Coronary artery (tissue), 2 donors: Measurements from ENCODE around the gene MMP23B.

Experiments used
- DNase-seq: peaks from one replicate; pipeline ENCODE4 v3.0.0-alpha.2; 2017; ENCODE audit warnings: low spot score
- H3K27ac ChIP-seq, 2 donors: fragments of 200-600 bp; sonication (generic); one replicate each; pipeline ENCODE4 v1.5.1; 2016 to 2019
- H3K4me3 ChIP-seq: fragments of 200-600 bp; sonication (generic); 2 replicates; pipeline ENCODE4 v1.5.1; 2016; ENCODE audit warnings: mild to moderate bottlenecking, moderate library complexity
- TF ChIP-seq, protein P1 (sequence below): fragments of 200-600 bp; sonication (generic); IDR thresholded peaks from one replicate; pipeline ENCODE4 v1.5.1; 2019; ENCODE audit warnings: antibody characterized with exemption

Gene MMP23B

DNA sequence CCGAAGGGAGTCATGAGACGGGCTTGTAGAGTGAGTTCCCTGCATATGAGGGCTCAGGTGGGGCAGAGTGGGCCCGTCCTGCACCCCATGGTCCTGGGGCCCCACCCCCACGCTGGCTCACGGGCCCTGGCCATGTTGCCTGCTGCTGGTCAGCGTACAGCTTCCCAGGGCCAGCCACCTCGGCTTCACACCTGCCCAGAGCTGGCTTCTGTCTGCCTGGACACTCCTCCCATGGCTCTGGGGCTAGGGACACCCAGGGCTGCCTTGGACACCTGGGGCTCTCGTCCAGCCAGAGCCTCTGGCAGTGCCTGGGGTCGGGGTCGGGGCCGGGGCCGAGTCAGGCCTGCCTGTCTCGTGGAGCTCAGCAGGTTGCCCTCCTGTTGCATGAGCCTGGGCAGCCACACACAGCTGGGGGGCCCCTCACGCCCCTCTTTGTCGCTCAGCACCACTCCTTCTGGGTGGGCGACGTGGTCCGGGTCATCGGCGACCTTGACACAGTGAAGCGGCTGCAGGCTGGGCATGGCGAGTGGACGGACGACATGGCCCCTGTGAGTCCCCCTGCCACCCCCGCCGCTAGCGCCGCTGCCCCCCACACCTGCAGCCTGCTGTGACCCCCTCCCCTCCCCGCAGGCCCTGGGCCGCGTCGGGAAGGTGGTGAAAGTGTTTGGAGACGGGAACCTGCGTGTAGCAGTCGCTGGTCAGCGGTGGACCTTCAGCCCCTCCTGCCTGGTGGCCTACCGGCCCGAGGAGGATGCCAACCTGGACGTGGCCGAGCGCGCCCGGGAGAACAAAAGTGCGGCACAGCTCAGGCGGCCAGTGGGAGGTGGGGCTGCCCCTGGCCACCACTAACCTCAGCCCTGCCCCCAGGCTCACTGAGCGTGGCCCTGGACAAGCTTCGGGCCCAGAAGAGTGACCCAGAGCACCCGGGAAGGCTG lies 5.5 kb upstream of the MMP23B start:
- no peak for DNase-seq
- no peak overlapping the region for H3K27ac ChIP-seq
- H3K4me3 ChIP-seq = no peak overlapping the region
- TF ChIP-seq, protein P1, sequence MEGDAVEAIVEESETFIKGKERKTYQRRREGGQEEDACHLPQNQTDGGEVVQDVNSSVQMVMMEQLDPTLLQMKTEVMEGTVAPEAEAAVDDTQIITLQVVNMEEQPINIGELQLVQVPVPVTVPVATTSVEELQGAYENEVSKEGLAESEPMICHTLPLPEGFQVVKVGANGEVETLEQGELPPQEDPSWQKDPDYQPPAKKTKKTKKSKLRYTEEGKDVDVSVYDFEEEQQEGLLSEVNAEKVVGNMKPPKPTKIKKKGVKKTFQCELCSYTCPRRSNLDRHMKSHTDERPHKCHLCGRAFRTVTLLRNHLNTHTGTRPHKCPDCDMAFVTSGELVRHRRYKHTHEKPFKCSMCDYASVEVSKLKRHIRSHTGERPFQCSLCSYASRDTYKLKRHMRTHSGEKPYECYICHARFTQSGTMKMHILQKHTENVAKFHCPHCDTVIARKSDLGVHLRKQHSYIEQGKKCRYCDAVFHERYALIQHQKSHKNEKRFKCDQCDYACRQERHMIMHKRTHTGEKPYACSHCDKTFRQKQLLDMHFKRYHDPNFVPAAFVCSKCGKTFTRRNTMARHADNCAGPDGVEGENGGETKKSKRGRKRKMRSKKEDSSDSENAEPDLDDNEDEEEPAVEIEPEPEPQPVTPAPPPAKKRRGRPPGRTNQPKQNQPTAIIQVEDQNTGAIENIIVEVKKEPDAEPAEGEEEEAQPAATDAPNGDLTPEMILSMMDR = no peak

GRCh38 chr1:1627261-1627828 lies 4.6 kb upstream of the MMP23B start:
- no peak overlapping the region for H3K4me3 ChIP-seq
- DNase-seq = no peak
- TF ChIP-seq, protein P1 = no peak
- H3K27ac ChIP-seq = no peak overlapping the region

- Histone ChIP-seq H3K27ac (no peak overlapping the region), H3K4me3 (no peak overlapping the region)
- TF ChIP-seq, protein P1 = no peak
- no peak for DNase-seq
Observed at GRCh38 chr1:1627829-1628753, 3.9 kb upstream of the MMP23B start.

- no peak for DNase-seq
- TF ChIP-seq, protein P1 = no peak
- H3K4me3 ChIP-seq = no peak overlapping the region
Observed at GRCh38 chr1:1628754-1629429, 3.1 kb upstream of the MMP23B start.

DNA sequence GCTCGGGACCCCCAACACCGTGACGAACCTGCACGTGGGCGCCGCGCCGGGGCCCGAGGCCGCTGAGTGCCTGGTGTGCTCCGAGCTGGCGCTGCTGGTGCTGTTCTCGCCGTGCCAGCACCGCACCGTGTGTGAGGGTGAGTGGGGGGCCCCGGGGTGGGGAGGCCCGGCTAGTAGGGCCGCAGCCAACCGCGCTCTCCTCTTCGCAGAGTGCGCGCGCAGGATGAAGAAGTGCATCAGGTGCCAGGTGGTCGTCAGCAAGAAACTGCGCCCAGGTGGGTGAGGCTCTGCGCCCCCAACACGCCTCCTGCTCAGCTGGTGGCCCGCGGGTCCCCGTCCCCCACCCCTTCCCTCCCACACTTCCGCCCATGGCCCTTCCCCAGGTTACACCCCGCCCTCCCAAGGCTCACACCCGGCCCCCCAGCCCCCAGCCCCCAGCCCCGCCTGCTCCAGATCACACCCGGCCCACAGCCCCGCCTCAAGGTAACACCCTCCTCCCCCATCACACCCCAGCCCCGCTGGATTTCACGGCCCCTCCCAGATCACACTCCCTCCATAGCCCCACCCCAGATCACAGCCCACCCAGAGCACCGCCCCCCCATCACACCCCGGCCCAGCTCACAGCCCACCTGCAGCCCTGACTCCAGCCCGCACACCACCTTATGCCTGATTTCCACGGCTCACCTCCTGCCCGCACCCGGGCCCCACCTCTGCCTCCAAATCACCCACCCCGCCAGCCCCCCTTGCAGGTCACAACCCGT lies 2.4 kb upstream of the MMP23B start:
- Histone ChIP-seq H3K4me3 (peak overlapping the region; percentile 77), H3K27ac (peak overlapping the region in 1 of 2 donors; percentile 97)
- DNase-seq = peak; percentile 71
- TF ChIP-seq, protein P1 = no peak

More at GRCh38 chr1:1628754-1629429, 3.1 kb upstream of the MMP23B start:
- no peak overlapping the region for H3K27ac ChIP-seq
